IPS-NIHi11 (cell line): Measurements from ENCODE around the gene SEC14L1.
A peak's percentile ranks its signal among the peaks of the same experiment; 100 is the strongest.
"Not testable (repeated sequence)": the region's sequence is repeated elsewhere in the genome, so short reads cannot be mapped to it uniquely, and the experiment has no call there.

Experiments
- DNase-seq: peaks from one replicate; pipeline ENCODE4 v3.0.0; 2012; ENCODE audit warnings: mixed read lengths, low spot score

SEC14L1 gene

DNA sequence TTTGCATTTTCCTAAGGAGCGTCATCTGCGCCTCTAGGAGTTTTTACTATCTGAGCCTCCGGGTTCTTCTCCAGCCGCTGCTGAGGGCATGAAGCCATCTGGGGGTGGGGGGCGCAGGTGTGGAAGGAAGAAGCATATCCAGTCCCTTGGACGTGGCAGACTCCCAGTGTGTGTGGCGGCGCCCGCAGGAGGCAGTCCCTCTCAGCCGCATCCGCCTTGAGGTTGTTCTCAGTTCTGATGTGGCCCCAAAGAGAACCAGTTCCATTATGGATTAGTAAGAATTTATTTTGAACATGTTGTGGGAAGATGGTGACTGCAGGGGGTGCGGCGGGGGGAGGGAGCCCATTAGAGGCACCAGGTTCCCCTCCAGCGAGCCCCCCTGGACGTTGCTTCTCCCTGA, 100.2 kb downstream of the SEC14L1 start:
- DNase-seq = no peak

DNA sequence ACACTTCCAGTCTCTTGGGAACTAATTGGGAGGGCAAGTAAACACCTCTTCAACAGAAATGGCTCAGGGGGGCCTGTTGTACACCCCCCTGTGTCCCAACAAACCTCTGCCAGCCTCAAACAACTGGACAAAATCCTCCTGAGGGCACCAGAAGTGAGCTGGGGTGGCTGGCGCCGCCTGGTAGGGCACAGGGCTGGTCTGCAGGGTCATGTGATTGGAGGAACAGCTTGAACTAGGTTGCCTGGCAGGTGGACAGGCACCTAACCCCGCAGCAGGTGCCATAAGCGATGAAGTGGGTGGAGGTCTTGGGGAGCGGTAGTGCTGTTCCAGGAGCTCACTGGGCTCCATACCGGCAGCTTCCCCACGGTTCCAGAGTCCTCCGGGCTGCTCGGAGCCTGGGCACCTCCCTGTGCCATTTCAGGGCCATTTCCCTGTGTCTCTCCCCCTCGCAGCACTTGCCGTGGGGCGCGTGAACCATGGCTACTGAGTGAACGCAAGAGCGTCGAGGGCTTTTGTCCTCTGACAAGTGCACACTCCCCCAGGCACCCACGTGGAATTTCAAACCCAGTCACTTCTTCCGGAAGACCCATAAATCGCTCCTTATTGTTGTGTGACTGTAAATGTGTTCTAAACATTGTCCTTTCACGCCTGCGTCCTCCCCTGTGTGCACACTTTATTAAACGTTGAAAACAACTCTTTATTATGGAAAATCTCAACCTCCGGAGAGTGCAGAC, 101.5 kb downstream of the SEC14L1 start:
- no peak for DNase-seq

DNA sequence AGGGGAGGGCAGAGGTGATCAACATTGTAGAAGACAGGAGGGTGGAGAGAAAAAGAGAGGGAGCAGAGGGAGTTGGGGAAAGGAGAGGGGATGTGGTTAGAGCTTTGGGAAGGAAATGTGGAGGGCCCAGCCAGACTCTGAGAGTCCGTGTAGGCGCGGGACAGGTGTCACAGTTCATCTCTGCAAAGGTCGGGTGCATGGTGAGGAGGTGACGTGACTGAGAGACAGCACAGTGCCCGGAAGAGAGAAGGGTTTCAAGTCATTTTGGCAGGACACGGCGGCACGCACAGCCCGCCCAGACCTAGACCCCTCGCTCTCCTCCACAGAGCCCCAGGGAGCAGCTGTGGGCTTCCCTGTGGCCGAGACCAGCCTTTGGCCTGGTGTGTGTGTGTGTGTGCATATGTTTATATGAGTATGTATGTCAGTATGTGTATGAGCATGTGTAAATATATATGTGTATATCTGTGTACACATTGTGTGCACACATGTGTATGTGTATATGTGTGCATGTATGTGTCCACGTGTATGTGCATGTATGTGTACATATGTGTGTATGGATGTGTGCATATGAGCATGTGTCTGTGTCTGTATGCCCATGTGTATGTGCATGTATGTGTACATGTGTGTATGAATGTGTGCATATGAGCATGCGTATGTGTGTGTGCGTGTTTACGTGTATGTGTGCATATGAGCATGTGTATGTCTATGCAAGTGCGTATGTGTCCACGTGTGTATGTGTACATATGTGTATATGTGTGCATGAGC, 104.6 kb downstream of the SEC14L1 start:
- no peak for DNase-seq

DNA sequence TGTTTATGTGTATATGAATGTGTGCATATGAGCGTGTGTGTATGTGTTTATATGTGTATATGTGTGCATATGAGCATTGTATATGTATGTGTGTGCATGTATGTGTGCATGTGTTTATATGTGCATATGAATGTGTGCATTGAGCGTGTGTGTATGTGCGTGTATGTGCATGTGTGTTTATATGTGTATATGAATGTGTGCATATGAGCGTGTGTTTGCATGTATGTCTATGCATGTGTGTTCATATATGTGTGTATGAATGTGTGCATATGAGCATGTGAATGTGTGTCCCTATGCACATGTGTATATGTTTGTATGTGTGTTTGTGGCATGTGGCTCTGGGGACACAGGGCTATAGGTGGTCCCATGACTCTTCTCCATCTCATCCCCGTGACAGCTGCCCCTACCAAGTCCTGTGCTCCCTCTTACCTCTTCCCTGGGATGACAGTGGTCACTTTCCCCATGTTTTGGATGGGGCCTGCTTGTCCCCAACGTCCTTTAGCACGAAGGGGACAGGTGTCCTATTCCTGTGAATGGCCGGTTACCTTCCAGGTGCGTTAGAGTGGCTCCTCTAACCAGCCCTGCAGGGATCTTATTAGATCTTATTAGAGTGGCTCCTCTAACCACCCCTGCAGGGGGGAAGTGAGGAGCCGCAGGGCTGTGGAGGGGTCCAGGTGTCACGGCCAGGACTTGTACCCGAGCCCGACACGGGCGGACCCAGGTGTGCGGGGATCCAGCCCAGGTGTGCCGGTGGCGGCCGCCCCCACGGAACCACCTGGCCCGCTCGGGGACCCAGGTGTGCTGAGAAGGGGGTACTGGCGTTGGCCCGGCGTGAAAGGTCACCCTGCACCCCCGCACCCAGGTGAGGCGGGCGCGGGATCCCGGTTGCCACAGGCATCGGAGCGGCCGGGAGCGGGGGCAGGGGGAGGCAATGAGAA, 105.6 kb downstream of the SEC14L1 start:
- DNase-seq = no peak

DNA sequence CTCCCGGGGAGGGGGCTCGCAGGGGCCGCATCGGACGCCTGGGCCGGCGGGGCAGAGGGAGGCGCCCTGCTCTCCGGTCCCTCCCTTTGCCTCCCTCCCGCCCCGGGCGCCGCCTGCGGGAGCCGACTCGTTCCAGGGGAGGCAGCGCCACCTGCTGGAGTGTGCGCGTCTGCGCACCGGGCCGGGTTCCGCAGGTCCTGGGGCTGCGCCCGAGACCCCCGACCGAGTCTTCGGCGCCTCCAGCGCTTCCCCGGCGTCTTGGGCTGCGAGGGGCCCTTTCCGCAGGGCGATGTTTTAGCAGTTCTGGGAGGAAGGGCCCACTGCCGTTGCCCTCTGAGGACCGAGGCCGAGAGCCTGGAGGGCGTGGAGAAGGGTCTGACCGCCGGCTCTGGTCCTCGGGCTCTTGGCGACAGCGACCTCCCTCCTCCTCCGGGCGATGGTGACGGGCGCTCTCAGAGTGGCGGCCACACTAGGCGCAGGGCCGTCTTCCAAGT, 106.3 kb downstream of the SEC14L1 start:
- peak; percentile 93 for DNase-seq

DNA sequence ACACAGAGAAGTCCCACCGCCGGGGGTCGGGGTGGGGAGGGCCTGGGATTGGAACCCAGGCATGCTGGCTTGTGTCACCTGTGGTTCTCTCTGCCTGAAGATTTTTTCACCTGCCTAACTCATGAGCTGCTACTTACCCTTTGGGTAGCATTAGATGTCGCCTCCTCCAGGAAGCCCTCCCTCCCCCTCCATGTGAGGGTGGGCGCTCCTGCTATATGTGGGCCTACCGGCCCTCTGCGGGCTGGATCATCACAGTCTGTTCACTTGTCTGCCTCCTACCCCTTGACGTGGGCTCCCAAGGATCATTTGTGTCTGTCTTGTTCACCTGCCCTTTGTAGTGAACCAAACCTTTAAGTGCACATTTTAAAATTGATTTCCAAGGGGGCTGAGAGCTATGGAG, 106.8 kb downstream of the SEC14L1 start:
- DNase-seq = no peak

DNA sequence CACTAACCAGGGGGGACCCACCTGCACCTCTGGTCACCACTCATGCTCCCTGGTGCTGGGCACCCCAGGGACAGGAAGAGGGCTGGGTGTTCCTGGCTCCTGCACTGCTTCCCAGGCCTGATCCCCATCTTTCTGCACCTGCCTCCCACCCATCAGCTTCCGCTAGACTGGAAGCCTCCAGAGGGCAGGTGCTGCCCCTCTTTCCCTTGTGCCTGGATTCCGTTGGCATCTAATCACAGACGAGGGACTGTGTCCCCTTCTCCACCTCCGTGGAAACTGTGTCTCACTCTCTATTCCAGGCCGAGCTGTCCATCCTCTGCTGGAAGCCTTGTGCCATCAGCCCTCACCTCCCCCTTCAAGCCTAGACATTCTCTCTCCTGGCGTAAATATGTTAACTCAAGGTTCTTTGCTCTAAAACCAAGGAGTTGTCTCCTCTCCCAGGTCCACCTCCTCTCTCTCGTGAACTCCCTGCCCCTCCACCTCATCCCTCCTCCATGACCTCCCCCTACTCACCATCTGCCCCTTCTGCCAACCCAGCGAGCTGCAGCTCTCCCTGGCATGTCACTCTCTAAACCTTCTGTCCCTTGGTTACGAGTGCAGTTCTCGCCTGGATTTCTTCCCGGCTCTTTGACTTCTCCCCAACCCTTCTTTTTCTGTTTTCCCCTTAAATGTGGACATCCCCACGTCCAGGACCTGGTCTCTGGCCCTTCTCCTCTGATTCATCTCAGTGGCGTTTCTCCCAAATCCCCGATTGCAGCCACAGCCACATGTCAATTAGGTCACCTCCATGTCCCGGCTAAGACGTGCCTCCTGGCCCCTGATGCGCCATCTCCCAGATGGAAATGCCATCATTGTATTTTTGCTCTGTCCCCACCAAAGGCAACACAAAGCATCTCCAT, 107.7 kb downstream of the SEC14L1 start:
- no peak for DNase-seq

DNA sequence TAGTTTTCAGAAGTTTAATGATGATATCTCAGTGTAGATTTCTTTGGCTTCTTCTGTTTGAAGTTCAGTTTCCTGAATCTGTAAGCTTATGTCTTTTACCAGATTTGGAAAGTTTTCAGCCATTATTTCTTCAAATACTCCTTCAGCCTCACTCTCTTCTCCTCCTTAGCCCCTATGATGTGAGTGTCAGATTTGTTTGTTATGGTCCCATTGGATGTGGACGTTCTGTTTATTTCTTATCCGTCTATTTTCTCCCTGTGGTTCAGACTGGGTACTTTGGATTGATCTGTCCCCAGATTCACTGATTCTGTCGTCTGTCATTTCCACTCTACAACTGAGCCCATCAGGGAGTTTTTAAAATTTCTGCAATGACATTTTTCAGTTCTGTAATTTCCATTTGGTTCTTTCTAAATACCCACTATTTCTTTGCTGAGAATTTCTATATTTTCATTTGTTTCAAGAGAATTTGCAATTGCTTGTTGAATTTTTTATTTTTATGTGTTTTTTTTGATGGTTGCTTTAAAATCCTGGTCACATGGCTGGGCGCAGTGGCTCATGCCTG, 110.9 kb downstream of the SEC14L1 start:
- DNase-seq = no peak

DNA sequence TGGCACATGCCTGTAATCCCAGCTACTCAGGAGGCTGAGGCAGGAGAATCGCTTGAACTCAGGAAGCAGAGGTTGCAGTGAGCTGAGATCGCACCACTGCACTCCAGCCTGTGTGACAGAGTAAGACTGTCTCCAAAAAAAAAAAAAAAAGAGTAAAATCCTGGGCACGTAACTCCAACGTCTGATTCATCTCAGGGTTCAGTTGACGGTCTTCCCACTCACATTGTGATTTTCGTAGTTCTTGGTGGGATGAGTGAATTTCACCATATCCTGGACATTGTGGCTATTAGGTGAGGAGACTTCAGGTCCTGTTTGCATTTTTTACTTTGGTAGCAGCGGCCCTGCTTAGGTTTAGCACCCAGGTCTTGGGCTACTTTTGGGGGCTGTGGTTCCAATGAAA, 111.5 kb downstream of the SEC14L1 start:
- not testable (repeated sequence) for DNase-seq

DNA sequence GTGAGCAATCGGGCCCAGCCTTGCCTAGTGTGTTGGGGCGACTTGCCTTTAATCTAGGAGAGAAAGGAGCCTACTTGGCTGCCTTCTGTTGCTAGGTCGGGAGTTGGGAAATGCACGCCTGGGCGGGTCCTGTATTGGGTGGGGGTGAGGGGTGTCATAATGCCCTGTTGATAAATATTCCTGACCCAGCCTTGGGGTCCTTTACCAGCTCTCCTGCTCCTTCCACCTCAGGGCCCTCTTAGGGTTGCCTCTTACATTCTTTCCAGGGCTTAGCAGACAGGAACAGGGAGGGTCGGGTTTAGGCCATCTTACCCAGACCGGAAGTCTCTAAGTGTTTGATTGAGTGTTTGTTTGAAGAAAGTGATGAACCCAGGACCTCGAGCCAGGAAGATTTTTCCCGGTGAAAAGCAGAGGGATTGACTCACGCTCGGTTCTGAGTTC, 112.9 kb downstream of the SEC14L1 start:
- DNase-seq = no peak

DNA sequence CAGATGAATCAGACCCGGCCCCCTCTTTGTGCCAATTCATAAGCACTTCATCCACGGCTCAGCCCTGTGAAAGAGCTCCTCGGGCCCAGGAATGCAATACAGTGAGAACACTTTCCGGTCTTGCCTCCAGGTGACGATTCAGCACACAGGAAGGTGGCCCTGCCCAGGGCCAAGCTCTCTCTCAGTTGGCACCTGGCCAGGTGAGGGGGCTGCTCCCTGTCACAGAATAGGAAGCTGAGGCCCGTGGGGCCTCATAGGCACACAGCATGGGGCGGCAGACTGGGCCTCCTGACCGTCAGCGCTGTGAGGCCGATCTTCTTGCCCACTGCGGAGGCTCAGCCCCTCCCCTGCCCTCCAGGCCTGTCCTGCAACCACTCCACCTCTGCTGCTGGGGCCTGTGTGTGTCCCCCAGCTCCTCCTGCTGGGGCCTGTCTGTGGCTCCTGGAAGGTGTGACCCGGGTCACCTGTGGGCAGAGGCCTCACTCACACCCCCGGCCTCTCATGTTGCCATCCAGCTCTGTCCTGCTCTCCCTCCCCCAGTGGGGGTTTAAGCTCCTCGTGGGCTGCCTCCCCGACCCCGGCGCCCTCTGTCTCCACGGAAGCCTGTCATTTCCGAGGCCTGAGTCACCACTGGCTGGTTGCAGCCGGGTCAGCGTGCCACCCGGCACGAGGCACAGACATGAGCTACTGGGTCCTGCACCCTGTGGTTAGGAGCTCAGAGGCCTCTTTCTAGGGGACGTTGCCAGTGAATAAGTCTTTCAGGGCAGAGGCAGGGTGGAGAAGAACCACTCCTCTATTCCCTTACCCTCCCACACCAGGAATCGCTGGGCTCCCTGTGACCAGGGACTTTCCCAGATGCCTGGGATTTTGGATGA, 114.4 kb downstream of the SEC14L1 start:
- DNase-seq = peak; percentile 63

DNA sequence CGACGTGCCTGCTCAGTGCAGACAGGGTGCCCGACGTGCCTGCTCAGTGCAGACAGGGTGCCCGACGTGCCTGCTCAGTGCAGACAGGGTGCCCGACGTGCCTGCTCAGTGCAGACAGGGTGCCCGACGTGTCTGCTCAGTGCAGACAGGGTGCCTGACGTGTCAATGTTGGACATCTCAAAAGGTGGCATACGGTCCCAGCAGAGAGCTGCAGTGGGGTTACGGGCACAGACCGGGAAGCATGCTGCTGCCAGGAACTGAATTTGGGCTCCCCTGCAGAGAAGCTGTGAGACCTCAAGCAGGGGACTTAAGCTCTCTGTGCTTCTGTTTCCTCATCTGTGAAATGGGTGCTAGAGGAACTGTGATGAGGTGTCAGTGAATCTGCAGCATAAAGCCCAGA, 115.2 kb downstream of the SEC14L1 start:
- not testable (repeated sequence) for DNase-seq

DNA sequence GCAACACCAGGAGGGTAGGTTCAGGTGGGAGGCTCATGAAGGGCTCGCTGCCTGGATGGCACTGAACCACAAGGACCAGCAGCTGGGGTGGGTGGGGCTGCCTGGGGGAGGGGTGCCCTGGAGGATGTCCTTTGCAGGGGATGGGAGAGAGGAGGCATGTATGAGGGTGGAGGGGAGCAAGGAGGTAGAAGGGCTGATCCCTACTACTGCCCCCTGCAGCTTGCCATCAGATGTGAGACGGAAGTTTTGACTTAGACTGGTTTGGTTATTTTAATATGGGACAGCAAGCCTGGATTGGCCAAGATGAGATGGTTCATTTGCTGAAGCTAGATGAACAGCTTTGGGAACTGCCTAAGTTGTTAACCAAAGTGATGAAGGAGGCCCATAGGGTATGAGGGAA, 115.9 kb downstream of the SEC14L1 start:
- peak; percentile 27 for DNase-seq

DNA sequence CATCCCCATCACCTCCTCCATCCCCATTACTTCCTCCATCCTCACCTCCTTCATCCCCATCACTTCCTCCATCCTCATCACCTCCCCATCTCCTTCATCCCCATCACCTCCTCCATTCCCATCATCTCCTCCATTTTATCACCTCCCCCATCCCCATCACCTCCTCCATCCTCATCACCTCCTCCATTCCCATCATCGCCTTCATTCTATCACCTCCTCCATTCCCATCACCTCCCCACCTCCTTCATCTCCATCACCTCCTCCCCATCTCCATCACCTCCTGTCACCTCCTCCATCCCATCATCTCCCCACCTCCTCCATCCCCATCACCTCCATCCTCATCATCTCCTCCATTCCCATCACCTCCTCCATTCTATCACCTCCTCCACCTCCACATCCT, 116.4 kb downstream of the SEC14L1 start:
- no peak for DNase-seq

DNA sequence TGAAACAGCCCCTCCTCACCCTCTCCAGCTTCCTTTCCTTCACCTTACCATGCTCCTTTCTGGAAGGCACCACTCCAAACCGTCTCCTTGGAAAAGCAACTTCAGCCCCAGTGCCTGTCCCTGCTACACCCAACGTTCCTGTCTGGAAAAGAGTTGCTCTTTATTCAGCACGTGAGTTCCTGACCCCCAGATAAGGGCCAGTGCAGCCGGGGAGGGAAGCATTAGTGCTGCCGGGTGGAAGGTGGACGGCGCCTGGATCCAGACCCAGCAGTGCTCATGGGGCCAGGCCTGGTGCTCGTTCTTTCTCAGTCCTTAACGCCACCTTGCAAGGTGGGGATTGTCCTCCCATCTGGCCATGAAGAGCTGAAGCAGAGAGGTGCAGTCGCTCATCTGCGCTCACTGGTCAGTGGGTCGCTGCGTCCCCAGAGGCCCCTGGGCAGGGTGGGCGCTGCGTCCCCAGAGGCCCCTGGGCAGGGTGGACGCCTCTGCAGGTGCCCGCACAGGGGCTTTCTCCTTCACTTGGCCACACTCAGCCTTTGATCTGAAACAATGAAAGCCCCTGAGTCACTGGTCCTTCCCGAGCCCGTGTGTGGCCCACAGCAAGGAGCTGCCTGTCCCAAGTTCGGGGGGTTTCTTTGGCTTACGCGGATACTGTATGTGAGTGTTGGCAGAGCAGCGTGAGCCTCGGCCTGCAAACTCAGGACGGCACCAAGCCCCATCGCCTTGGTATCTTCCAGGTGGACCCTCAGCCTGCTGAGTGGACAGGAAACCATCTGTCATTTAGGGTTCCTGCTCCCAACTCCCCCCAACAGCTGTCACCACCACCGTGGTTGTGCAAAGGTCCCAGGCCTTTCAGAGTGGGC, 117.1 kb downstream of the SEC14L1 start:
- no peak for DNase-seq

DNA sequence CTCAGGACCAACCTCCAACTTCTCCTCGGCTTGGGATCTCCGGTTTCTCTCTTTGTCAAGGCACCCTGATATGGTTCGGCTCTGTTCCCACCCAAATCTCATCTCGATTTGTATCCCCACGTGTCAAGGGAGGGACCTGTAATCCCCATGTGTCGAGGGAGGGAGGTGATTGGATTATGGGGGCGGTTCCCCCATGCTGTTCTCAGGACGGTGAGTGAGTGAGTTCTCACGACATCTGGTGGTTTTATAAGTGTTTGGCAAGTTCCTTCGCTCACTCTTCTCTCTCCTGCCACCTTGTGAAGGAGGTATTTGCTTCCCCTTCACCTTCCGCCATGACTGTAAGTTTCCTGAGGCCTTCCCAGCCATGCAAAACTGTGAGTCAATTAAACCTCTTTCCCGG, 117.9 kb downstream of the SEC14L1 start:
- no peak for DNase-seq

DNA sequence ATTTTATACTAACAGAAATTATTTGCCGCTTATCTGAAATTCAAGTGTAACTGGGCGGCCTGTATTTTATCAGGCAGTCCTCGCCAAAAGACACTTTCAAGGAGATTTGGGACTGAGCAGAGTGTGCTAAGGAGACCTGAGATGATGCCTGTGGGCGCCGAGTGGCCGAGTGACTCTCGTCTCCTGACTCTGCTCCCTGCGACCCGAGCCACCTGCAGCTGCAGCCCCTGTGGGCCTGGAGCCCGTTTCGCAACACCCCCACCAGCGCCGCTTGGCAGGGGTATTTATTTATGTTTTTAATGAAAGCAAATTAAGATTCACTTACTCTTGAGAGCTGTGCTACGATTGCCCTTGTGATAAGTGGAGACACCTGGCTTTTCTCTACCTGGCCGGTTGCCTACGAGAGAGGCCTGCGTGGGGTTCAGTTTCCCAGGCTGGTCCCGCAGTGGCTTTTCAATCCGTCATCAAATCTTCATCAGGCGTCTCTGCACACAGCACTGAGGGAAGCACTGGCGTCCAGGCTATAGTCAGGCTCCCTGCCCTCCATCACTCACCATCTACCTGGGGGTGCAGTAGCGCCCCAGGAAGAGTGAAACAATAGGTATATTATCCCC, 124.0 kb downstream of the SEC14L1 start:
- DNase-seq = no peak

DNA sequence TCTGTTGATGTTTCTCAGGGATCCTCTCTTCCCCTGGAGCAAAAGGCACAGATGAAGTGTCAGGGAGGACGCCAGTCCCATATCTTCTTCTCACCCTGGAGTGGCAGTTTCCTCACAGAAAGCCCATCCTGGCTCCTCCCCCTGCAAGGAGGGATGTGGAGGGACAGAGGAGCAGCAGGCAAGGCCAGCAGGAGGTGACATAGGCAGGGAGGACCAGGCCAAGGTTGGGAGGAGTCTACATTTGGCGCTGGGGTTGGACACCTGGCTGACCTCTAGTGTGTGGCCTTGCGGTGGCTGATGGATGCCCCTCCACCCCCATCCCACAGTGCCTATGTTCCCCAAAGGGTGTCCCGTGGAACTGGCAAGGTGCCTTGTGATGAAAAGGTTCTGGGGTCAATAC, 125.4 kb downstream of the SEC14L1 start:
- DNase-seq = peak; percentile 27
